ENCODE measurements around the gene PLSCR5. TPM values are rescaled to one million over a fixed set of nuclear protein-coding genes. Genes with fewer than 3 reads are reported as not detected.

The PLSCR5 gene
- total RNA-seq, 1 donor from 2014 or later: not detected

DNA sequence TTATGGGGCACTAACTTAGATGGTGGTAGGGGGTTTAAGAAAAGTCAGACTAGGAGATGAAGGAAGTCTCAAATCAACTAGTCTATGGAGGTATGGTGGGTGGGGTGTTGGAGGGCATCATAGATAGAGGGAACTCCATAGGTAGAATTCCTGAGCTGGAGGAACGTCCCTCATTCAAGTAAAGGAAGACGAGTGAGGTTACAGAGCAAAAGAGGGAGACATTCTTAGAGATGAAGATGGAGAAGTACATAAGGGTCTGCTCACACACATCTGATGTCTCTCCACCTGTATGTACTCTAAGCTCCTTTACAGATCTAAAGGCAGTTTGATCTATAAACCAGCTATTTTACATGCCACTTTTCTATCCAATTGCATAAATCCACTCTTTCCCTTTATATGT lies 62.2 kb downstream of the PLSCR5 start:
- Mint-ChIP-seq H3K27ac (ENCODE audit: unreplicated experiment) (peak overlapping the region; percentile 46), H3K9me3 (ENCODE audit: low read depth) (no peaks in the 10 kb centered on the region), H3K27me3 (ENCODE audit: low read depth) (no peaks in the 10 kb centered on the region), H3K36me3 (ENCODE audit: low read depth) (no peaks in the 10 kb centered on the region), H3K4me1 (ENCODE audit: low read depth) (peaks cover 39% of the 10 kb centered on the region), H3K4me3 (ENCODE audit: unreplicated experiment) (peak overlapping the region; percentile 89)
- TF ChIP-seq, protein P1, sequence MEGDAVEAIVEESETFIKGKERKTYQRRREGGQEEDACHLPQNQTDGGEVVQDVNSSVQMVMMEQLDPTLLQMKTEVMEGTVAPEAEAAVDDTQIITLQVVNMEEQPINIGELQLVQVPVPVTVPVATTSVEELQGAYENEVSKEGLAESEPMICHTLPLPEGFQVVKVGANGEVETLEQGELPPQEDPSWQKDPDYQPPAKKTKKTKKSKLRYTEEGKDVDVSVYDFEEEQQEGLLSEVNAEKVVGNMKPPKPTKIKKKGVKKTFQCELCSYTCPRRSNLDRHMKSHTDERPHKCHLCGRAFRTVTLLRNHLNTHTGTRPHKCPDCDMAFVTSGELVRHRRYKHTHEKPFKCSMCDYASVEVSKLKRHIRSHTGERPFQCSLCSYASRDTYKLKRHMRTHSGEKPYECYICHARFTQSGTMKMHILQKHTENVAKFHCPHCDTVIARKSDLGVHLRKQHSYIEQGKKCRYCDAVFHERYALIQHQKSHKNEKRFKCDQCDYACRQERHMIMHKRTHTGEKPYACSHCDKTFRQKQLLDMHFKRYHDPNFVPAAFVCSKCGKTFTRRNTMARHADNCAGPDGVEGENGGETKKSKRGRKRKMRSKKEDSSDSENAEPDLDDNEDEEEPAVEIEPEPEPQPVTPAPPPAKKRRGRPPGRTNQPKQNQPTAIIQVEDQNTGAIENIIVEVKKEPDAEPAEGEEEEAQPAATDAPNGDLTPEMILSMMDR (IDR thresholded peaks at IDR 0.05): no peak
- no peak for DNase-seq (ENCODE audit: low spot score)

DNA sequence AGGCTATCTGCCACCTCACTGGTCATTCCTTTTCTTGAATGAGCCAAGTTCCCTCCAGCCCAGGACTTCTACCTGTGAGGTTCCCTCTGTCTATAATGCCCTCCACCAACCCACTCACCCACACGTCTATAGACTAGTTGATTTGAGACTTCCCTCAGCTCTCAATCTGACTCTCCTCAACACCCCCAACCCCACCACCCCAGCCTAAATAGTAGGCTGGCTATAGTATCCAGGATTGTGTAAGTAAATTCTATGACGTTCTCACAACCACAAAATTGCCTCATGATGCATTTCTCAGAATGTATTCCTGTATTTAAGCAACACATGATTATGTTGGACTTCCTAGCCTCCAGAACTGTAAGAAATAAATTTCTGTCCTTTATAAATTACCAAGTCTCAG lies 63.0 kb downstream of the PLSCR5 start:
- H3K36me3 Mint-ChIP-seq (ENCODE audit: low read depth): no peaks in the 10 kb centered on the region
- no peaks in the 10 kb centered on the region for H3K9me3 Mint-ChIP-seq (ENCODE audit: low read depth)
- H3K27me3 Mint-ChIP-seq (ENCODE audit: low read depth): no peaks in the 10 kb centered on the region
- no peak overlapping the region for H3K27ac Mint-ChIP-seq (ENCODE audit: unreplicated experiment)
- no peak for DNase-seq (ENCODE audit: low spot score)
- peaks cover 43% of the 10 kb centered on the region for H3K4me1 Mint-ChIP-seq (ENCODE audit: low read depth)
- no peak overlapping the region for H3K4me3 Mint-ChIP-seq (ENCODE audit: unreplicated experiment)
- TF ChIP-seq, protein P1 (IDR thresholded peaks at IDR 0.05): no peak

DNA sequence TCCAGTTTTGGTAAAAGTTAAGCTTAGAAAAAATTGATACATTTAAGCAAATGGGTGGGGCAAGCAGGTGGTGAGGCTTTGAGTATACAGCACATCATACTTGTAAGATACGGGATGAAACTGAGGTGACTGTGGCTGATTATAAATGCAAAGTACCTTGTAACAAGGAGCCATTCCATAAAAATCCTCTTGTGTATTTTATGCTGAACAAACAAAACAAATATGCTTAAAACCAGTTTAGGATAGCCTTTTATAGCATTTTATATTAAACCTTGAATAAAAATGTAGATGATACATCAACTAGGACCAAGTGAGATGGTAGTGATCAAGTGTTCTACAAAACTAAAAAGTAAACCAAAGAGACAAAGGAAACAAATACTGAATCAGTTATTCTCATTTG lies 64.2 kb downstream of the PLSCR5 start:
- no peaks in the 10 kb centered on the region for H3K9me3 Mint-ChIP-seq (ENCODE audit: low read depth)
- TF ChIP-seq, protein P1 (IDR thresholded peaks at IDR 0.05): no peak
- H3K27me3 Mint-ChIP-seq (ENCODE audit: low read depth): no peaks in the 10 kb centered on the region
- H3K4me3 Mint-ChIP-seq (ENCODE audit: unreplicated experiment): no peak overlapping the region
- H3K36me3 Mint-ChIP-seq (ENCODE audit: low read depth): no peaks in the 10 kb centered on the region
- no peak overlapping the region for H3K27ac Mint-ChIP-seq (ENCODE audit: unreplicated experiment)
- peaks cover 53% of the 10 kb centered on the region for H3K4me1 Mint-ChIP-seq (ENCODE audit: low read depth)
- no peak for DNase-seq (ENCODE audit: low spot score)

DNA sequence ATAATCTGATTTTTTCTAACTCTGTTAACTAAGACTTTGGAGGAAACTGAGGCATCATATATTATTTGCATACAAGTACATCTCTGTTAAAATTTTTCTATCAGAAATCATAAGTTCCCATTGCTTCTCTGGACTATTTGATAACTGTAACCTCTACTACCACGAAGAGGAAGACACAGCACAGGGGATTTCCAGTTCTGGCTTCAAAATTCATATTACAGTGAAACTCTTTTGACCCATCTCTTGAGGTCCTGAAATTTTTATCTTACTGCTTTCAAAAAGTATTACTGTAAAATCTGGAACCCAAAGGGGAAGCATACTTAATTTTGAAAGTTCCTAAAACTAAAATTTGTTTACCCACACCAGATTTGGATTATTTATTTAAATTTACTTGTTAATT lies 64.9 kb downstream of the PLSCR5 start:
- peaks cover 52% of the 10 kb centered on the region for H3K4me1 Mint-ChIP-seq (ENCODE audit: low read depth)
- H3K27ac Mint-ChIP-seq (ENCODE audit: unreplicated experiment): no peak overlapping the region
- no peaks in the 10 kb centered on the region for H3K36me3 Mint-ChIP-seq (ENCODE audit: low read depth)
- no peak overlapping the region for H3K4me3 Mint-ChIP-seq (ENCODE audit: unreplicated experiment)
- TF ChIP-seq, protein P1 (IDR thresholded peaks at IDR 0.05): no peak
- H3K9me3 Mint-ChIP-seq (ENCODE audit: low read depth): no peaks in the 10 kb centered on the region
- DNase-seq (ENCODE audit: low spot score): no peak
- H3K27me3 Mint-ChIP-seq (ENCODE audit: low read depth): no peaks in the 10 kb centered on the region

DNA sequence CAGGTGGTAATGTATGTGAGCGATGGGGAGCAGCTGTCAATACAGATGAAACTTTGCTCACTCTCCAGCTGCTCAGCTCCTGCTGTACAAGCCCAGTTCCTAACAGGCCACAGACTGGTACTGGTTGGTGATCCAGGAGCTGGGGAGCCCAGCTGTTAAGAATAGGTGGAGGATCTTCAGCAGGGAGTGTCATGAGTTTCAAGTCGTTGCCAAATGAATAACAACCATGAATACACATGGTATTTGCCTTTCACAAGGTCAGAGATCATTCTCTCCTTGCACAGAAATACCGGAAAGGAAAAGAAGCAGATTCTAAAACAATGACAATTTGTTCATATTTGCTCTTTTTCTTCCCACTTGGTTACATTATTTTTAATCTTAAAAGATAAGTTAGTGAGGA lies 65.8 kb downstream of the PLSCR5 start:
- TF ChIP-seq, protein P1 (IDR thresholded peaks at IDR 0.05): no peak
- Mint-ChIP-seq H3K27me3 (ENCODE audit: low read depth) (no peaks in the 10 kb centered on the region), H3K27ac (ENCODE audit: unreplicated experiment) (no peak overlapping the region), H3K4me1 (ENCODE audit: low read depth) (peaks cover 50% of the 10 kb centered on the region), H3K9me3 (ENCODE audit: low read depth) (no peaks in the 10 kb centered on the region), H3K36me3 (ENCODE audit: low read depth) (no peaks in the 10 kb centered on the region), H3K4me3 (ENCODE audit: unreplicated experiment) (no peak overlapping the region)
- no peak for DNase-seq (ENCODE audit: low spot score)
